SHP77 (cell line): ENCODE measurements around the gene AGRN.
"Not testable (repeated sequence)": the region's sequence is repeated elsewhere in the genome, so short reads cannot be mapped to it uniquely, and the experiment has no call there.

Experiments
- DNase-seq, 2 experiments: peaks; one replicate each; lab custom pipeline; 2025; lab: John Stamatoyannopoulos, UW

AGRN gene

GRCh38 chr1:1092149-1092855, 72.4 kb downstream of the AGRN start:
- no peak for DNase-seq

DNA sequence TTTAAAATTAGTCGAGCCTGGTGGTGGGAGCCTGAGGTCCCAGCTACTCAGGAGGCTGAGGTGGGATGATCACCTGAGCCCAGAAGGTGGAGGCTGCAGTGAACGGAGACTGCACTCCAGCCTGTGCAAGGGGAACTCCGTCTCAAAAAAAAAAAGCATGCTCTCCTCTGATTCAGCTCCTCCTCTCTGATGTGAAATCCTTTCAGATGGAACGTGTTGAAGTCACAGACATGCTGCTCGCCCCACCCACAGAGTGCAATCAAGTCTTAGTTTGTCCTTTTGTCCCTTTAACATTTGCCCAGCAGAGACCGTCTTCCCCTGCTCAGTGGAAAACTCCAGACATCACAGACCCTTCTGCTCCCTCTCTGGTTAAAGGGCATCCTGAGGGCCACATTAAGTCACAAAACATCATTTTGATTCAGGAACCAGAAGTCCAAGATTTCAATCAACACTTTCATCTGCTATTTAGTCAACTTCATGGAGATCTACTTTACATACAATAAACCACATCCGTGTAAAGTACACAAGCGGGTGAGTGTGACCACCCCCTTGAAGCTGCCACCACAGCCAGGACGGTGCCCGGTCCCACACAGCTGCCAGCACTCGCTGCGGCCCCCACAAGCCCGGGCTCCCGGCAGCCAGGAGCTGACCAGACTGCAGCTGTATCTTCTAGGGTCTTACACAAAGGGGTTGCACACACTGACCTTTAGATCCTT, 73.1 kb downstream of the AGRN start:
- no peak for DNase-seq

GRCh38 chr1:1093610-1093943, 73.7 kb downstream of the AGRN start:
- no peak for DNase-seq

DNA sequence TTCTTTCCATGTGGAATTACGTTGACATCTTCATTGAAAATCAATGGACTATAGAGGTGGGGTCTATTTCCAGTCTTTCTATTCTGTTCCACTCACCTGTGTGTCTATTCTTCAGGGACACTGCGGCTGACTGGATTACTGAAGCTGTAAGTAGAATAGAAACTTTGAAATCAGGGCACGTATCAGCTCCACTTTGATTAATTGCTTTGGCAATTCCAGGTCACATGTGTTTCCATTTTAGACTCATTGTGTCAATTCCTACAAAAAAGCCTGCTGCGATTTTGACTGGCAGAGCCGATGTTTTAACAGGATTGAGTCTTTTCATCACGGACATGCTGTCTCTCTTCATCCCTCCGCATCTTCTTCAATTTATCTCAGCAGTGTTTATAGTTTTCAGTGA, 75.1 kb downstream of the AGRN start:
- DNase-seq = no peak

GRCh38 chr1:1096136-1096535, 76.2 kb downstream of the AGRN start:
- DNase-seq = not testable (repeated sequence)

DNA sequence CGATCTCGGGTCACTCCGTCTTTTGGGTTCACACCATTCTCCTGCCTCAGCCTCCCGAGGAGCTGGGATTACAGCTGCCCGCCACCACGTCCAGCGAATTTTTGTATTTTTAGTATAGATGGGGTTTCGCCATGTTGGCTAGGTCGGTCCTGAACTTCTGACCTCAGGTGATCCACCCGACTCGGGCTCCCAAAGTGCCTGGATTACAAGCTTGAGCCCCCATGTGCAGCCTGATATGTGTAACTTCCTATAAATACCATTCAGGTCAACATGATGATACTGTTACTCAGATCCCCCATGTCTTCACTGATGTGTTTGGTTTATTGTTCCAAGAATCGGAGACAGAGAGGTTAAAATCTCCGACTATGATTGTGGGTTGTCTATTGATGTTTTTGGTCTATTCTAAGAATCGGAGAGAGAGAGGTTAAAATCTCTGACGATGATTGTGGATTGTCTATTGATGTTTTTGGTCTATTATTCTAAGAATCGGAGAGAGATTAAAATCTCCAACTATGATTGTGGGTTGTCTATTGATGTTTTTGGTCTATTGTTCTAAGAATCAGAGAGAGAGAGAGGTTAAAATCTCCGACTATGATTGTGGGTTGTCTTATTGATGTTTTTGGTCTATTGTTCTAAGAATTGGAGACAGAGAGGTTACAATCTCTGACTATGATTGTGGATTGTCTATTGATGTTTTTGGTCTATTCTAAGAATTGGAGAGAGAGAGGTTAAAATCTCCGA, 78.9 kb downstream of the AGRN start:
- no peak for DNase-seq

DNA sequence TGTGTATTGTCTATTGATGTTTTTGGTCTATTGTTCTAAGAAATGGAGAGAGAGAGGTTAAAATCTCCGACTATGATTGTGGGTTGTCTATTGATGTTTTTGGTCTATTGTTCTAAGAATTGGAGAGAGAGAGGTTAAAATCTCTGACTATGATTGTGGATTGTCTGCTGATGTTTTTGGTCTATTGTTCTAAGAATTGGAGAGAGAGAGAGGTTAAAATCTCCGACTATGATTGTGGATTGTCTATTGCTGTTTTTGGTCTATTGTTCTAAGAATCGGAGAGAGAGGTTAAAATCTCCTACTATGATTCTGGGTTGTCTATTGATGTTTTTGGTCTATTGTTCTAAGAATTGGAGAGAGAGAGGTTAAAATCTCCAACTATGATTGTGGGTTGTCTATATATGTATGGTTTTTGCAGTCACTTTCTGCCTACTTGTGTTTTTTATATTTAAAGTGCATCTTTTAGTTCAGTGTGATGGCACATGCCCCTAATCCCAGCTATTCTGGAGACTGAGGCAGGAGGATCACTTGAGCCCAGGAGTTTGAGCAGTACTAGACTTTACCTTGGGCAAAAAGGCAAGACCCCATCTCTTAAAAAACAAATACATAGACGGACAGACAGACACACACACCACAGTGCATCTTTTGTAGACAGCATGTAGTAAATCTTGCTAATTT, 79.7 kb downstream of the AGRN start:
- DNase-seq = no peak

GRCh38 chr1:1100296-1100695, 80.4 kb downstream of the AGRN start:
- no peak for DNase-seq

- DNase-seq = no peak
Observed at GRCh38 chr1:1101503-1101902, 81.6 kb downstream of the AGRN start.

GRCh38 chr1:1104152-1104551, 84.2 kb downstream of the AGRN start:
- DNase-seq = not testable (repeated sequence)
